ENCODE results near the gene ARID3A. TPM values are rescaled to one million over a fixed set of nuclear protein-coding genes. Genes with fewer than 3 reads are reported as not detected.

Gene ARID3A
- total RNA-seq, 4 donors from 2014 or later: 1.8 to 9.9 (median 7.8) TPM

DNA sequence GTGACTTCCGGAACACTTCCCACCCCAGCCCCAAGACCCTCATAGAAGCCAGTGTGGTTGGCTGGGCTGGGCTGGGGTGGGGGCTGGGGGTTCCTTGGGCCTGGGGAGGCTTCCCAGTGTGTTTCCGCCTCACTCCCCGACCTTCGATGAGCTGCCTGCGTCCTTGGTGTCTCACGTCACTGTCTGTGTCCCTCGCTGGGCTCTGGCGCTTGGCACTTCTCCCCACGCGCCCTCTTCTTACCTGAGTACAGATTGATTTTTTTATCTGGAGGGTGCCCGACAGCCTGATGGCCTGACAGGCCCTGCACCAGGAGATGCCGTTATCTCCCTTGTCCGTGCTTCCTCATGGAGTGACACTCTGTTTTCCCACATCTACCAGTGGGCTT lies 66.8 kb downstream of the ARID3A start:
- TF ChIP-seq POLR2A (IDR thresholded peaks at IDR 0.05) (no peak), CTCF (IDR thresholded peaks at IDR 0.05 in 4 of 5, conservative IDR thresholded peaks at IDR 0.05 in 1 of 5) (no peak)
- in situ Hi-C loops (cut with MboI; ENCODE audit: low sequenced_read_pairs in 4 of 4): loop anchor here in 1 of 4 donors (25.0 kb wide), 1 partner anchor 130 kb away; the partner anchor contains the start of genes CFD and ELANE
- H3K36me3 ChIP-seq: peaks cover 0 to 29% of the 10 kb centered on the region in 2 donors

GRCh38 chr19:993361-993830 lies 67.6 kb downstream of the ARID3A start:
- peaks cover 0 to 9% of the 10 kb centered on the region in 2 donors for H3K4me1 ChIP-seq
- ATAC-seq: no peak
- intact Hi-C loops (cut with DNase I; ENCODE audit: low total_unique reads) (no loop called here), in situ Hi-C loops (cut with MboI; ENCODE audit: low sequenced_read_pairs in 4 of 4) (loop anchor here in 1 of 4 donors (25.0 kb wide), 1 partner anchor 131 kb away; the partner anchor contains the start of genes CFD and ELANE)
- no peak for DNase-seq
- no peak overlapping the region for H3K27ac ChIP-seq
- H3K36me3 ChIP-seq: peaks cover 0 to 29% of the 10 kb centered on the region in 2 donors
- H3K4me3 ChIP-seq: no peak overlapping the region
- no peak for TF ChIP-seq POLR2A (IDR thresholded peaks at IDR 0.05)
- no peak for TF ChIP-seq CTCF (IDR thresholded peaks at IDR 0.05 in 4 of 5, conservative IDR thresholded peaks at IDR 0.05 in 1 of 5)
- H3K9me3 ChIP-seq: no peaks in the 10 kb centered on the region
- H3K27me3 ChIP-seq: peaks cover 27 to 28% (median 28%) of the 10 kb centered on the region in 3 donors

More for the DNA sequence above, 66.8 kb downstream of the ARID3A start:
- ATAC-seq: no peak
- H3K4me1 ChIP-seq: peaks cover 0 to 9% of the 10 kb centered on the region in 2 donors
- no peaks in the 10 kb centered on the region for H3K9me3 ChIP-seq
- H3K27me3 ChIP-seq: peaks cover 20 to 21% (median 21%) of the 10 kb centered on the region in 3 donors
- no peak overlapping the region for H3K4me3 ChIP-seq
- intact Hi-C loops (cut with DNase I; ENCODE audit: low total_unique reads): no loop called here
- no peak overlapping the region for H3K27ac ChIP-seq
- DNase-seq: no peak

GRCh38 chr19:993831-994393 lies 68.1 kb downstream of the ARID3A start:
- in situ Hi-C loops (cut with MboI; ENCODE audit: low sequenced_read_pairs in 4 of 4) (loop anchor here in 1 of 4 donors (25.0 kb wide), 1 partner anchor 132 kb away; the partner anchor contains the start of genes CFD and ELANE), intact Hi-C loops (cut with DNase I; ENCODE audit: low total_unique reads) (no loop called here)
- TF ChIP-seq POLR2A (IDR thresholded peaks at IDR 0.05) (no peak), CTCF (IDR thresholded peaks at IDR 0.05 in 4 of 5, conservative IDR thresholded peaks at IDR 0.05 in 1 of 5) (no peak)
- H3K27ac ChIP-seq: no peak overlapping the region
- DNase-seq: no peak
- peaks cover 0 to 29% of the 10 kb centered on the region in 2 donors for H3K36me3 ChIP-seq
- H3K27me3 ChIP-seq: peaks cover 32 to 33% (median 33%) of the 10 kb centered on the region in 3 donors
- H3K9me3 ChIP-seq: no peaks in the 10 kb centered on the region
- H3K4me3 ChIP-seq: no peak overlapping the region
- peaks cover 0 to 9% of the 10 kb centered on the region in 2 donors for H3K4me1 ChIP-seq
- ATAC-seq: no peak

- intact Hi-C loops (cut with DNase I; ENCODE audit: low total_unique reads) (no loop called here), in situ Hi-C loops (cut with MboI; ENCODE audit: low sequenced_read_pairs in 4 of 4) (loop anchor here in 1 of 4 donors (25.0 kb wide), 1 partner anchor 132 kb away; the partner anchor contains the start of genes CFD and ELANE)
- no peak overlapping the region for H3K27ac ChIP-seq
- ATAC-seq: no peak
- peaks cover 0 to 9% of the 10 kb centered on the region in 2 donors for H3K4me1 ChIP-seq
- peaks cover 0 to 29% of the 10 kb centered on the region in 2 donors for H3K36me3 ChIP-seq
- no peak for DNase-seq
- H3K4me3 ChIP-seq: no peak overlapping the region
- no peaks in the 10 kb centered on the region for H3K9me3 ChIP-seq
- H3K27me3 ChIP-seq: peaks cover 38 to 39% (median 39%) of the 10 kb centered on the region in 3 donors
- no peak for TF ChIP-seq CTCF (IDR thresholded peaks at IDR 0.05 in 4 of 5, conservative IDR thresholded peaks at IDR 0.05 in 1 of 5)
- no peak for TF ChIP-seq POLR2A (IDR thresholded peaks at IDR 0.05)
Observed at GRCh38 chr19:994516-994915, 68.7 kb downstream of the ARID3A start.

Measured in gastrocnemius medialis (tissue), 4 donors.